ENCODE measurements around the gene DEGS2. TPM values are rescaled to one million over a fixed set of nuclear protein-coding genes. Genes with fewer than 3 reads are reported as not detected.

The DEGS2 gene
- total RNA-seq, 2 donors from 2014 or later, result 7.3 to 10.5 TPM

DNA sequence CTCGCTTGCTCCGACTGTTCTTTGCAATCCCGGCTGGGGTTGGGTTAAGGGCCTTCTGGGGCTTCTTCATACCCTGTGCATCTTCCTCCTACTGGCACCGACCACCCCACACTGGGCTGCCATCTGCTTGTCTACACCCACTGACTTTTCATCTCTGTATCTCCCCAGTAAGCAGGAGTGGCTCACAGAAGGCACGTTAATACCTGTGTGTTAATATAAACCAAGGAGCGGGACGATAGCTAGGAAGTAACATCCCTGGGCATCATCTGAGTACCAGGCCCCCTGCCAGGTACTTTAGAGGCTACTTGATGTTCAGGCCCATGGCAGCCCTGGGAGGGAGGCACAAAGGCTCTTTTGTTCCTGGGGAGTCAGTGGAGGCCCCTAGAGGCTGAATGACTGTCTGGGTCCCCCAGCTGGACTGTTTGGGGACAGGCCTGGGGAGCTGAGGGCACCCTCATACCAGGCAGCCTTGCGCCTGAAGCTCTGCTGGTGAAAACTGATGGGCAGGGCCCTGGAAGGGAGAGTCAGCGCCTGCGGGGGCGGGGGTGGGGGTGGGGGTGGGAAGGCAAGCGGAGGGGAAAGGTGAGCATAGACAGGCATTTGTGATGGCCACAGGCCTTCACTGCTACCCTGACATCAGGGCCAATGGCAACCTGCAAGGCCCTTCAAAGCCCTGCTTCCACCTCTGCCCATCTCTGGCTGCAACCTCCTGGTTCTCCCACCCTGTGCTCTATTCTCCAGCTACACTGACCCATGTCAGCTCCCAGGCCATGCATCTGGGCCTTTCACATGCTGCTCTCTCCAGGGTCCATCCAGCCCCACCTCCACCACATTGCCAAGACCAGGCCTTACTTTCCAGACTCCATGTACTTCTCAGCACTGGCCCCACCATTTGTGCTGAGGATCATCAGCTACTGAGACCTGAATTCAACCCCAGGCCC, 34.2 kb upstream of the DEGS2 start:
- WGBS, 2 donors, result 42 to 63% methylated on average over 8 to 9 of the region's 12 CpGs
- DNase-seq (peak; percentile 22 to 31 (median 30)), ATAC-seq (no peak)
- intact Hi-C loops (cut with DNase I), result no loop called here
- no peak for TF ChIP-seq POLR2A (IDR thresholded peaks at IDR 0.05)
- TF ChIP-seq, protein P1, sequence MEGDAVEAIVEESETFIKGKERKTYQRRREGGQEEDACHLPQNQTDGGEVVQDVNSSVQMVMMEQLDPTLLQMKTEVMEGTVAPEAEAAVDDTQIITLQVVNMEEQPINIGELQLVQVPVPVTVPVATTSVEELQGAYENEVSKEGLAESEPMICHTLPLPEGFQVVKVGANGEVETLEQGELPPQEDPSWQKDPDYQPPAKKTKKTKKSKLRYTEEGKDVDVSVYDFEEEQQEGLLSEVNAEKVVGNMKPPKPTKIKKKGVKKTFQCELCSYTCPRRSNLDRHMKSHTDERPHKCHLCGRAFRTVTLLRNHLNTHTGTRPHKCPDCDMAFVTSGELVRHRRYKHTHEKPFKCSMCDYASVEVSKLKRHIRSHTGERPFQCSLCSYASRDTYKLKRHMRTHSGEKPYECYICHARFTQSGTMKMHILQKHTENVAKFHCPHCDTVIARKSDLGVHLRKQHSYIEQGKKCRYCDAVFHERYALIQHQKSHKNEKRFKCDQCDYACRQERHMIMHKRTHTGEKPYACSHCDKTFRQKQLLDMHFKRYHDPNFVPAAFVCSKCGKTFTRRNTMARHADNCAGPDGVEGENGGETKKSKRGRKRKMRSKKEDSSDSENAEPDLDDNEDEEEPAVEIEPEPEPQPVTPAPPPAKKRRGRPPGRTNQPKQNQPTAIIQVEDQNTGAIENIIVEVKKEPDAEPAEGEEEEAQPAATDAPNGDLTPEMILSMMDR (IDR thresholded peaks at IDR 0.05), result no peak
- Histone ChIP-seq H3K9me3 (no peaks in the 10 kb centered on the region), H3K27ac (peak overlapping the region; percentile 37 to 95 (median 90)), H3K4me3 (no peak overlapping the region), H3K27me3 (no peaks in the 10 kb centered on the region), H3K4me1 (peaks cover 20% of the 10 kb centered on the region), H3K36me3 (replicated peaks in 1 of 2; ENCODE audit: insufficient read depth in 1 of 2, low read depth in 2 of 2) (no peaks in the 10 kb centered on the region)

- H3K4me1 ChIP-seq, result peaks cover 20% of the 10 kb centered on the region
- no peaks in the 10 kb centered on the region for H3K36me3 ChIP-seq (replicated peaks in 1 of 2; ENCODE audit: insufficient read depth in 1 of 2, low read depth in 2 of 2)
- no peaks in the 10 kb centered on the region for H3K27me3 ChIP-seq
- H3K9me3 ChIP-seq, result no peaks in the 10 kb centered on the region
- DNase-seq (peak; percentile 100), ATAC-seq (peak; percentile 100)
- H3K4me3 ChIP-seq, result no peak overlapping the region
- TF ChIP-seq POLR2A (IDR thresholded peaks at IDR 0.05), result peak; percentile 59 to 87 (median 75)
- TF ChIP-seq, protein P1 (IDR thresholded peaks at IDR 0.05), result peak; percentile 85 to 99 (median 97)
- WGBS, 2 donors, result 1 to 3% methylated on average over 7 to 41 of the region's 62 CpGs
- H3K27ac ChIP-seq, result peak overlapping the region; percentile 71 to 95 (median 90)
- intact Hi-C loops (cut with DNase I), result no loop called here
Observed at GRCh38 chr14:100192672-100193416, 33.4 kb upstream of the DEGS2 start.

DNA sequence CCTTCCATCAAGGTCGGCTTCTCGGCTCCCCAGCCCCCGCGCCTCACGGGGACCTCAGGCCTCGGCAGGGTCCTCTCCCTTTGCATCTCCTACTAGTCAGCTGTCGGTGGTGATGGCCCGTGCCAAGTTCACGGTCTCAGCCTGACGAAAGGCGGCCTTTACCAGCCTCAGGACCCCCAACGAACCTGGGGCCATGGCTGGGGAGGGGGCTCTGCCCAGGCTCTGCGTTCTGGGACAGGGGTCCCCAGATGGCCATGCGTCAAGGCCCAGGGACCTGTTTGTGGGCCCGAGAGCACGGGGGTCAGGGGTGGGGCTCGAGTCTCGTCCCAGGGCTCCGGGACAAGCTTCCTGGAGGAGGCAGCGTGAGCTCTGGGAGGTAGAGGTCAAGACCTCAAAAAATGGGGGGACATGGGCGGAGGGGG, 32.8 kb upstream of the DEGS2 start:
- ATAC-seq, result no peak
- peak; percentile 17 to 43 (median 29) for DNase-seq
- WGBS, 2 donors, result 52 to 56% methylated on average over 17 to 21 of the region's 21 CpGs
- intact Hi-C loops (cut with DNase I), result no loop called here
- Histone ChIP-seq H3K9me3 (no peaks in the 10 kb centered on the region), H3K27ac (peak overlapping the region; percentile 71 to 95 (median 88)), H3K27me3 (no peaks in the 10 kb centered on the region), H3K4me1 (peaks cover 20% of the 10 kb centered on the region), H3K4me3 (no peak overlapping the region), H3K36me3 (replicated peaks in 1 of 2; ENCODE audit: insufficient read depth in 1 of 2, low read depth in 2 of 2) (no peaks in the 10 kb centered on the region)
- TF ChIP-seq, protein P1 (IDR thresholded peaks at IDR 0.05), result no peak
- TF ChIP-seq POLR2A (IDR thresholded peaks at IDR 0.05), result no peak

DNA sequence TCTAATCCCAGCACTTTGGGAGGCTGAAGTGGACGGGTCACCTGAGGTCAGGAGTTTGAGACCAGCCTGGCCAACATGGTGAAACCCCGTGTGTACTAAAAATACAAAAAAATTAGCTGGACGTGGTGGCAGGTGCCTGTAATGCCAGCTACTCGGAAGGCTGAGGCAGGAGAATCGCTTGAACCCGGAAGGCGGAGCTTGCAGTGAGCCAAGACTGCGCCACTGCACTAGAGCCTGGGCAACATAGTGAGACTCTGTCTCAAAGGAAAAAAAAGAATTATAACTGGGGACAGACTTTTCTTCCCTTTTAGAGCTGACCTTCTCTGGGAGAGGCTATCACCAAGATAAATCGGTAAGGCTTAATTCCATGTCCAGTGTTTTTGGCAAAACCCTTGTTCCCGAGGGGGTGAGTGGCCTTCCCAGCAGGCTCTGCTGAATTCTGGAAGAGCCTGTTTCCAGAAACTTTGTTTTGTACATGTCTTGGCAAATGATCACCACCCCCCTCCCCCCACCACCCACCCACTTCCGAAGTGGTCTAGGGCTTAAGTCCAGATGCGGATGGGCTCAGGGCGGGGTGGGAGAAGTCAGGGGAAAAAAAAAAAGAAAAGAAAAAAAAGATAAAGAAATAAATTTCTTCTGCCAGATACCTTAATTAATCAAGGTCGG, 32.3 kb upstream of the DEGS2 start:
- H3K27ac ChIP-seq, result peak overlapping the region in 2 of 4 donors; percentile 82 to 94
- ATAC-seq, result no peak
- no peaks in the 10 kb centered on the region for H3K27me3 ChIP-seq
- WGBS, 2 donors, result 65 to 79% methylated on average over 13 to 14 of the region's 14 CpGs
- peaks cover 20% of the 10 kb centered on the region for H3K4me1 ChIP-seq
- DNase-seq, result peak in 1 of 4 donors; percentile 16
- no peak overlapping the region for H3K4me3 ChIP-seq
- H3K36me3 ChIP-seq (replicated peaks in 1 of 2; ENCODE audit: insufficient read depth in 1 of 2, low read depth in 2 of 2), result no peaks in the 10 kb centered on the region
- no peaks in the 10 kb centered on the region for H3K9me3 ChIP-seq
- TF ChIP-seq, protein P1 (IDR thresholded peaks at IDR 0.05), result no peak
- no peak for TF ChIP-seq POLR2A (IDR thresholded peaks at IDR 0.05)
- intact Hi-C loops (cut with DNase I), result no loop called here

All from body of pancreas (tissue), 4 donors.